ENCODE measurements around the gene CPZ. TPM values are rescaled to one million over a fixed set of nuclear protein-coding genes. Genes with fewer than 3 reads are reported as not detected.

The CPZ gene
- total and polyA plus RNA-seq, 10 of the 15 experiments (the other 5 are each of a cell fraction or from before 2014, with no cell fraction given) = not detected

DNA sequence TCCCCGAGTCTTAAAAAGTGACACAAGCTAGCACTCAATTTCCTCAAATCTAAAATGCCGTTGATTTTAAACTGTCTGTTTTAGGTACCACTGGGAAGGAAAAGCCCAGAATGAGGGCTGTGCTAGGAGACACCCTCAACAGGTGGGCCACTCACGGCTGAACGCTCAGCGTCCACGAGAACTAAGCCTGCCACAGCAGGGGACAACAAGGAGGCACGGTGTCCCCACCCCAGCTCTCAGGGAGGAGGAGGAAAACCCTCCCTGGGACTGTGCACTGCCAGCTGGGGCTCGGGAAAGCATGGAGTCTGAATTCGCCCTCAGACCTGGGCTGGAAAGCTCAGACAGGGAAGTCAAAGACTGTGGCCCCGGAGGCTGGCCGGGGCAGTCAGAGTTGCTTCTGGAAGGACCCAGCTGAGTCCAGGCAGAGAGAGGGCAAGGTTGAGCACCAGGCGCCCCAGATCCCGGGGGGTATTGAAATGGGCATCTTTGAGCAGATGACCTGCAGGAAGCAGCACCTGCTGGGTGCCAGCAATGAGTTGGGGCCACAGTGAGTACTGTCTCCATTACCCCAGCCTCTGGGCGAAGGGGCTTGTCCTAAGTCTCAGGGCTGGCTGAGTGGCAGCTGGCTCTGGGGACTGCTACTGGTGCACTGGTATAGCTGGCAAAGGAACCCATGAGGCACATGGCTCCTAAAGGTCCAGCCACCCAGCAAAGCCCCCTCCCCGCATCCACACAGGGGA lies 769 bp upstream of the CPZ start:
- H3K4me1 ChIP-seq (ENCODE audit: control insufficient read depth, insufficient read depth, low read length) = no peaks in the 10 kb centered on the region
- H3K4me3 ChIP-seq = no peak overlapping the region
- ChIA-PET CTCF (interaction anchor here (1.5 kb wide), 1 partner anchor 123 kb away, joined by 9 read pairs; no protein-coding TSS in a partner anchor), POLR2A (no interaction called here), SMC1A (ENCODE audit: uncharacterized antibody, unreplicated experiment) (no interaction called here), RAD21 (ENCODE audit: unreplicated experiment) (no interaction called here)
- H3K4me2 ChIP-seq (ENCODE audit: control insufficient read depth, insufficient read depth) = no peak overlapping the region
- no peaks in the 10 kb centered on the region for H3K79me2 ChIP-seq (ENCODE audit: control insufficient read depth, insufficient read depth, low read length)
- ATAC-seq = no peak
- no peak overlapping the region for H2AFZ ChIP-seq (ENCODE audit: control insufficient read depth, low read depth, low read length)
- H3K27ac ChIP-seq (ENCODE audit: control insufficient read depth, insufficient read depth) = no peak overlapping the region
- TF ChIP-seq YY1 (IDR thresholded peaks at IDR 0.05; ENCODE audit: low read depth, low read length) (no peak), ZNF274 (IDR thresholded peaks at IDR 0.05; ENCODE audit: insufficient read depth, insufficient read length) (no peak), RAD21 (IDR thresholded peaks at IDR 0.05; ENCODE audit: insufficient read depth, low read depth, low read length) (no peak), SMARCA5 (IDR thresholded peaks at IDR 0.05) (no peak), ZNF24 (IDR thresholded peaks at IDR 0.05) (no peak), MYC (IDR thresholded peaks at IDR 0.05; ENCODE audit: insufficient read depth, insufficient read length, insufficient replicate concordance, low read length, severe bottlenecking) (no peak)
- intact Hi-C loops (cut with micrococcal nuclease; ENCODE audit: unreplicated experiment) = loop anchor here (10.0 kb wide), 1 partner anchor 347 kb away; no protein-coding TSS in a partner anchor
- no peaks in the 10 kb centered on the region for H4K20me1 ChIP-seq (ENCODE audit: control insufficient read depth, insufficient read depth)
- H3K9ac ChIP-seq (ENCODE audit: control insufficient read depth, insufficient read depth, low read length) = no peak overlapping the region
- no peak for FAIRE-seq
- H3K27me3 ChIP-seq (replicated peaks in 1 of 2; ENCODE audit: control insufficient read depth in 2 of 2, insufficient read depth in 2 of 2, low read length in 1 of 2) = peaks cover 2 to 9% of the 10 kb centered on the region in 2 experiments; a peak in 3 of 4 replicates
- no TSS peak for BruUV-seq (replicated peaks)
- in situ Hi-C loops (cut with MboI) = loop anchor here (10.0 kb wide), 1 partner anchor 327 kb away; the partner anchor contains the start of gene HTRA3
- H3K36me3 ChIP-seq (ENCODE audit: control insufficient read depth in 2 of 2, insufficient read depth in 2 of 2, low read length in 1 of 2) = no peaks in the 10 kb centered on the region
- WGBS (ENCODE audit: insufficient coverage, insufficient replicate concordance, low lambda C conversion rate, missing lambda C conversion rate) = 39% methylated on average over 15 of the region's 15 CpGs
- DNase-seq (ENCODE audit: low read depth, low spot score) = no peak
- no peaks in the 10 kb centered on the region for H3K9me3 ChIP-seq (replicated peaks; ENCODE audit: control insufficient read depth, insufficient read depth, low read length)

Data from GM12878 (cell line).